ENCODE measurements around the gene C1QTNF12. TPM values are rescaled to one million over a fixed set of nuclear protein-coding genes. Genes with fewer than 3 reads are reported as not detected.

Gene C1QTNF12
- total and polyA plus RNA-seq, 2 experiments from 2014 or later, result 4.1 to 4.2 TPM

DNA sequence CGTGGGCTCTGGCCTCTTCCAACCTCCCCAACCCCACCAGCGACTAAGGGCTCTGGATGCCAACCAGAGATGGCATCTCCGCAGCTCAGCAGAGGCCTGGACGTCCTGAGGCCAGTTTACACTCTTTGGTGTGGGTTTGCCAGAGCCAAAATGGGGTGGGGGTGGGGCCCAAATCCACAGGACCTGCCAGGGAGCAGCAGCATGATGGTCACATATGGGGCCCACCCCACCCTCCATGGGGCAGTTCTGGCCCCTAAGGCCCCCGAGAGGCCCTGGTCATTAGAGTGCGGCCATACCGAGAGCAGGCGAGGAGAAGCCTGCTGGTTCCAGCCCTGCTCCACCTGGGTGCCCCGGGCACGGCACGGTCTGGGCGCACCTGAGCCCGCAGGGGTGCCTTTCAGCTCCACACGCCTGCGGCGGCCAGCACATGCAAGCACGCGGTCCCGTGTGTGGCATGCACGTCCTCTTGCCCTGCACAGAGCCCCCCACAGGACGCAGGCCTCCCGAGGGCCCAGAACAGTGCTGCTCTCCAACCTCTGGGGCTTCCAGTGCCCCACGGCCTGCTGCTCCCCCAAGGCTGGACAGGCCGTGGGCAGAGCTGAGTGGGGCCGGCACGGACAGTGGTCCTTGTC, 4.8 kb downstream of the C1QTNF12 start:
- H3K27me3 Mint-ChIP-seq (ENCODE audit: insufficient read depth, low read depth, poor library complexity), result peaks cover 4% of the 10 kb centered on the region
- H3K9me3 Mint-ChIP-seq, result no peaks in the 10 kb centered on the region
- H3F3A ChIP-seq (replicated peaks; ENCODE audit: low read depth), result no peaks in the 10 kb centered on the region
- H3K9me2 ChIP-seq (ENCODE audit: insufficient read depth), result no peaks in the 10 kb centered on the region
- no peak overlapping the region for H2AFZ ChIP-seq
- H3K27ac Mint-ChIP-seq, result no peak overlapping the region
- no peaks in the 10 kb centered on the region for H3K4me1 Mint-ChIP-seq
- H3K27me3 ChIP-seq (ENCODE audit: insufficient read depth), result peaks cover 7% of the 10 kb centered on the region; the same call in 1 of the 2 replicates
- H3K4me2 ChIP-seq, result no peak overlapping the region
- DNase-seq (ENCODE audit: low spot score) (no peak), ATAC-seq (no peak)
- TF ChIP-seq, protein P1, sequence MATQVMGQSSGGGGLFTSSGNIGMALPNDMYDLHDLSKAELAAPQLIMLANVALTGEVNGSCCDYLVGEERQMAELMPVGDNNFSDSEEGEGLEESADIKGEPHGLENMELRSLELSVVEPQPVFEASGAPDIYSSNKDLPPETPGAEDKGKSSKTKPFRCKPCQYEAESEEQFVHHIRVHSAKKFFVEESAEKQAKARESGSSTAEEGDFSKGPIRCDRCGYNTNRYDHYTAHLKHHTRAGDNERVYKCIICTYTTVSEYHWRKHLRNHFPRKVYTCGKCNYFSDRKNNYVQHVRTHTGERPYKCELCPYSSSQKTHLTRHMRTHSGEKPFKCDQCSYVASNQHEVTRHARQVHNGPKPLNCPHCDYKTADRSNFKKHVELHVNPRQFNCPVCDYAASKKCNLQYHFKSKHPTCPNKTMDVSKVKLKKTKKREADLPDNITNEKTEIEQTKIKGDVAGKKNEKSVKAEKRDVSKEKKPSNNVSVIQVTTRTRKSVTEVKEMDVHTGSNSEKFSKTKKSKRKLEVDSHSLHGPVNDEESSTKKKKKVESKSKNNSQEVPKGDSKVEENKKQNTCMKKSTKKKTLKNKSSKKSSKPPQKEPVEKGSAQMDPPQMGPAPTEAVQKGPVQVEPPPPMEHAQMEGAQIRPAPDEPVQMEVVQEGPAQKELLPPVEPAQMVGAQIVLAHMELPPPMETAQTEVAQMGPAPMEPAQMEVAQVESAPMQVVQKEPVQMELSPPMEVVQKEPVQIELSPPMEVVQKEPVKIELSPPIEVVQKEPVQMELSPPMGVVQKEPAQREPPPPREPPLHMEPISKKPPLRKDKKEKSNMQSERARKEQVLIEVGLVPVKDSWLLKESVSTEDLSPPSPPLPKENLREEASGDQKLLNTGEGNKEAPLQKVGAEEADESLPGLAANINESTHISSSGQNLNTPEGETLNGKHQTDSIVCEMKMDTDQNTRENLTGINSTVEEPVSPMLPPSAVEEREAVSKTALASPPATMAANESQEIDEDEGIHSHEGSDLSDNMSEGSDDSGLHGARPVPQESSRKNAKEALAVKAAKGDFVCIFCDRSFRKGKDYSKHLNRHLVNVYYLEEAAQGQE (IDR thresholded peaks at IDR 0.05; ENCODE audit: unreplicated experiment), result no peak
- TF ChIP-seq STAT1 (IDR thresholded peaks at IDR 0.05; ENCODE audit: unreplicated experiment), result no peak
- TF ChIP-seq EZH2 (IDR thresholded peaks at IDR 0.05; ENCODE audit: low read depth, unreplicated experiment), result no peak
- TF ChIP-seq, protein P2, sequence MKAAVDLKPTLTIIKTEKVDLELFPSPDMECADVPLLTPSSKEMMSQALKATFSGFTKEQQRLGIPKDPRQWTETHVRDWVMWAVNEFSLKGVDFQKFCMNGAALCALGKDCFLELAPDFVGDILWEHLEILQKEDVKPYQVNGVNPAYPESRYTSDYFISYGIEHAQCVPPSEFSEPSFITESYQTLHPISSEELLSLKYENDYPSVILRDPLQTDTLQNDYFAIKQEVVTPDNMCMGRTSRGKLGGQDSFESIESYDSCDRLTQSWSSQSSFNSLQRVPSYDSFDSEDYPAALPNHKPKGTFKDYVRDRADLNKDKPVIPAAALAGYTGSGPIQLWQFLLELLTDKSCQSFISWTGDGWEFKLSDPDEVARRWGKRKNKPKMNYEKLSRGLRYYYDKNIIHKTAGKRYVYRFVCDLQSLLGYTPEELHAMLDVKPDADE (IDR thresholded peaks at IDR 0.05), result no peak
- no peak for TF ChIP-seq CREB1 (CRISPR knock-in tag; IDR thresholded peaks at IDR 0.05; ENCODE audit: low read depth)
- TF ChIP-seq, protein P3, sequence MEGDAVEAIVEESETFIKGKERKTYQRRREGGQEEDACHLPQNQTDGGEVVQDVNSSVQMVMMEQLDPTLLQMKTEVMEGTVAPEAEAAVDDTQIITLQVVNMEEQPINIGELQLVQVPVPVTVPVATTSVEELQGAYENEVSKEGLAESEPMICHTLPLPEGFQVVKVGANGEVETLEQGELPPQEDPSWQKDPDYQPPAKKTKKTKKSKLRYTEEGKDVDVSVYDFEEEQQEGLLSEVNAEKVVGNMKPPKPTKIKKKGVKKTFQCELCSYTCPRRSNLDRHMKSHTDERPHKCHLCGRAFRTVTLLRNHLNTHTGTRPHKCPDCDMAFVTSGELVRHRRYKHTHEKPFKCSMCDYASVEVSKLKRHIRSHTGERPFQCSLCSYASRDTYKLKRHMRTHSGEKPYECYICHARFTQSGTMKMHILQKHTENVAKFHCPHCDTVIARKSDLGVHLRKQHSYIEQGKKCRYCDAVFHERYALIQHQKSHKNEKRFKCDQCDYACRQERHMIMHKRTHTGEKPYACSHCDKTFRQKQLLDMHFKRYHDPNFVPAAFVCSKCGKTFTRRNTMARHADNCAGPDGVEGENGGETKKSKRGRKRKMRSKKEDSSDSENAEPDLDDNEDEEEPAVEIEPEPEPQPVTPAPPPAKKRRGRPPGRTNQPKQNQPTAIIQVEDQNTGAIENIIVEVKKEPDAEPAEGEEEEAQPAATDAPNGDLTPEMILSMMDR (conservative IDR thresholded peaks at IDR 0.05; ENCODE audit: low read depth in 2 of 2), result no peak
- no peak for TF ChIP-seq ZNF331 (CRISPR knock-in tag; IDR thresholded peaks at IDR 0.05; ENCODE audit: low read depth)
- TF ChIP-seq JUNB (IDR thresholded peaks at IDR 0.05; ENCODE audit: unreplicated experiment), result no peak
- TF ChIP-seq, protein P4, sequence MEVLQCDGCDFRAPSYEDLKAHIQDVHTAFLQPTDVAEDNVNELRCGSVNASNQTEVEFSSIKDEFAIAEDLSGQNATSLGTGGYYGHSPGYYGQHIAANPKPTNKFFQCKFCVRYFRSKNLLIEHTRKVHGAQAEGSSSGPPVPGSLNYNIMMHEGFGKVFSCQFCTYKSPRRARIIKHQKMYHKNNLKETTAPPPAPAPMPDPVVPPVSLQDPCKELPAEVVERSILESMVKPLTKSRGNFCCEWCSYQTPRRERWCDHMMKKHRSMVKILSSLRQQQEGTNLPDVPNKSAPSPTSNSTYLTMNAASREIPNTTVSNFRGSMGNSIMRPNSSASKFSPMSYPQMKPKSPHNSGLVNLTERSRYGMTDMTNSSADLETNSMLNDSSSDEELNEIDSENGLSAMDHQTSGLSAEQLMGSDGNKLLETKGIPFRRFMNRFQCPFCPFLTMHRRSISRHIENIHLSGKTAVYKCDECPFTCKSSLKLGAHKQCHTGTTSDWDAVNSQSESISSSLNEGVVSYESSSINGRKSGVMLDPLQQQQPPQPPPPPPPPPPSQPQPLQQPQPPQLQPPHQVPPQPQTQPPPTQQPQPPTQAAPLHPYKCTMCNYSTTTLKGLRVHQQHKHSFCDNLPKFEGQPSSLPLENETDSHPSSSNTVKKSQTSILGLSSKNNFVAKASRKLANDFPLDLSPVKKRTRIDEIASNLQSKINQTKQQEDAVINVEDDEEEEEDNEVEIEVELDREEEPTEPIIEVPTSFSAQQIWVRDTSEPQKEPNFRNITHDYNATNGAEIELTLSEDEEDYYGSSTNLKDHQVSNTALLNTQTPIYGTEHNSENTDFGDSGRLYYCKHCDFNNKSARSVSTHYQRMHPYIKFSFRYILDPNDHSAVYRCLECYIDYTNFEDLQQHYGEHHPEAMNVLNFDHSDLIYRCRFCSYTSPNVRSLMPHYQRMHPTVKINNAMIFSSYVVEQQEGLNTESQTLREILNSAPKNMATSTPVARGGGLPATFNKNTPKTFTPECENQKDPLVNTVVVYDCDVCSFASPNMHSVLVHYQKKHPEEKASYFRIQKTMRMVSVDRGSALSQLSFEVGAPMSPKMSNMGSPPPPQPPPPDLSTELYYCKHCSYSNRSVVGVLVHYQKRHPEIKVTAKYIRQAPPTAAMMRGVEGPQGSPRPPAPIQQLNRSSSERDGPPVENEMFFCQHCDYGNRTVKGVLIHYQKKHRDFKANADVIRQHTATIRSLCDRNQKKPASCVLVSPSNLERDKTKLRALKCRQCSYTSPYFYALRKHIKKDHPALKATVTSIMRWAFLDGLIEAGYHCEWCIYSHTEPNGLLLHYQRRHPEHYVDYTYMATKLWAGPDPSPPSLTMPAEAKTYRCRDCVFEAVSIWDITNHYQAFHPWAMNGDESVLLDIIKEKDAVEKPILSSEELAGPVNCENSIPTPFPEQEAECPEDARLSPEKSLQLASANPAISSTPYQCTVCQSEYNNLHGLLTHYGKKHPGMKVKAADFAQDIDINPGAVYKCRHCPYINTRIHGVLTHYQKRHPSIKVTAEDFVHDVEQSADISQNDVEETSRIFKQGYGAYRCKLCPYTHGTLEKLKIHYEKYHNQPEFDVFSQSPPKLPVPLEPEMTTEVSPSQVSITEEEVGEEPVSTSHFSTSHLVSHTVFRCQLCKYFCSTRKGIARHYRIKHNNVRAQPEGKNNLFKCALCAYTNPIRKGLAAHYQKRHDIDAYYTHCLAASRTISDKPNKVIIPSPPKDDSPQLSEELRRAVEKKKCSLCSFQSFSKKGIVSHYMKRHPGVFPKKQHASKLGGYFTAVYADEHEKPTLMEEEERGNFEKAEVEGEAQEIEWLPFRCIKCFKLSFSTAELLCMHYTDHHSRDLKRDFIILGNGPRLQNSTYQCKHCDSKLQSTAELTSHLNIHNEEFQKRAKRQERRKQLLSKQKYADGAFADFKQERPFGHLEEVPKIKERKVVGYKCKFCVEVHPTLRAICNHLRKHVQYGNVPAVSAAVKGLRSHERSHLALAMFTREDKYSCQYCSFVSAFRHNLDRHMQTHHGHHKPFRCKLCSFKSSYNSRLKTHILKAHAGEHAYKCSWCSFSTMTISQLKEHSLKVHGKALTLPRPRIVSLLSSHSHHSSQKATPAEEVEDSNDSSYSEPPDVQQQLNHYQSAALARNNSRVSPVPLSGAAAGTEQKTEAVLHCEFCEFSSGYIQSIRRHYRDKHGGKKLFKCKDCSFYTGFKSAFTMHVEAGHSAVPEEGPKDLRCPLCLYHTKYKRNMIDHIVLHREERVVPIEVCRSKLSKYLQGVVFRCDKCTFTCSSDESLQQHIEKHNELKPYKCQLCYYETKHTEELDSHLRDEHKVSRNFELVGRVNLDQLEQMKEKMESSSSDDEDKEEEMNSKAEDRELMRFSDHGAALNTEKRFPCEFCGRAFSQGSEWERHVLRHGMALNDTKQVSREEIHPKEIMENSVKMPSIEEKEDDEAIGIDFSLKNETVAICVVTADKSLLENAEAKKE (CRISPR knock-in tag; IDR thresholded peaks at IDR 0.05), result no peak
- no peak for TF ChIP-seq NANOG (IDR thresholded peaks at IDR 0.05; ENCODE audit: borderline replicate concordance)
- no peak for TF ChIP-seq POLR2AphosphoS5 (IDR thresholded peaks at IDR 0.05; ENCODE audit: low read depth)
- no peak for TF ChIP-seq ZNF114 (CRISPR knock-in tag; IDR thresholded peaks at IDR 0.05)
- no peak for TF ChIP-seq EZH2phosphoT487 (IDR thresholded peaks at IDR 0.05; ENCODE audit: unreplicated experiment)
- H3K4me3 ChIP-seq, result no peak overlapping the region
- no peaks in the 10 kb centered on the region for H4K20me1 ChIP-seq (replicated peaks; ENCODE audit: insufficient read depth)
- no peak overlapping the region for H3K4me3 Mint-ChIP-seq
- no peaks in the 10 kb centered on the region for H3K36me3 ChIP-seq (ENCODE audit: insufficient read depth)
- H3K79me2 ChIP-seq (replicated peaks; ENCODE audit: insufficient read depth), result no peaks in the 10 kb centered on the region
- peaks cover 3% of the 10 kb centered on the region; the same call in 1 of the 2 replicates for H3K4me1 ChIP-seq (ENCODE audit: insufficient read depth)
- no peaks in the 10 kb centered on the region for H3K36me3 Mint-ChIP-seq (ENCODE audit: low read depth)
- no peak overlapping the region for H3K27ac ChIP-seq (ENCODE audit: low read depth)
